ENCODE data around the gene RPL28.

- no peak for TF ChIP-seq CTCF (IDR thresholded peaks at IDR 0.05; ENCODE audit: borderline replicate concordance, extremely low read depth, low read length, poor library complexity, severe bottlenecking)
- no peak for TF ChIP-seq EZH2 (IDR thresholded peaks at IDR 0.05; ENCODE audit: borderline replicate concordance, low read depth, low read length, severe bottlenecking)
Measured at GRCh38 chr19:55368106-55368505, 17.6 kb upstream of the RPL28 start.
